SKM-1 (cell line): ENCODE results near the gene CLCC1.
"Not testable (repeated sequence)": the region's sequence is repeated elsewhere in the genome, so short reads cannot be mapped to it uniquely, and the experiment has no call there.

ENCODE experiments used
- DNase-seq: peaks from one replicate; lab custom pipeline; 2025; ENCODE audit not compliant: unreplicated experiment; lab: John Stamatoyannopoulos, UW

Gene CLCC1, protein sequence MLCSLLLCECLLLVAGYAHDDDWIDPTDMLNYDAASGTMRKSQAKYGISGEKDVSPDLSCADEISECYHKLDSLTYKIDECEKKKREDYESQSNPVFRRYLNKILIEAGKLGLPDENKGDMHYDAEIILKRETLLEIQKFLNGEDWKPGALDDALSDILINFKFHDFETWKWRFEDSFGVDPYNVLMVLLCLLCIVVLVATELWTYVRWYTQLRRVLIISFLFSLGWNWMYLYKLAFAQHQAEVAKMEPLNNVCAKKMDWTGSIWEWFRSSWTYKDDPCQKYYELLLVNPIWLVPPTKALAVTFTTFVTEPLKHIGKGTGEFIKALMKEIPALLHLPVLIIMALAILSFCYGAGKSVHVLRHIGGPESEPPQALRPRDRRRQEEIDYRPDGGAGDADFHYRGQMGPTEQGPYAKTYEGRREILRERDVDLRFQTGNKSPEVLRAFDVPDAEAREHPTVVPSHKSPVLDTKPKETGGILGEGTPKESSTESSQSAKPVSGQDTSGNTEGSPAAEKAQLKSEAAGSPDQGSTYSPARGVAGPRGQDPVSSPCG

GRCh38 chr1:108963052-108963686, at the start of gene CLCC1:
CLCC1 (minus strand) TSS chr1:108963484; CDS start chr1:108950437, 13,047 bp downstream.
- peak; percentile 86 for DNase-seq

GRCh38 chr1:109011335-109011734, 48.1 kb upstream of the CLCC1 start:
- no peak for DNase-seq

DNA sequence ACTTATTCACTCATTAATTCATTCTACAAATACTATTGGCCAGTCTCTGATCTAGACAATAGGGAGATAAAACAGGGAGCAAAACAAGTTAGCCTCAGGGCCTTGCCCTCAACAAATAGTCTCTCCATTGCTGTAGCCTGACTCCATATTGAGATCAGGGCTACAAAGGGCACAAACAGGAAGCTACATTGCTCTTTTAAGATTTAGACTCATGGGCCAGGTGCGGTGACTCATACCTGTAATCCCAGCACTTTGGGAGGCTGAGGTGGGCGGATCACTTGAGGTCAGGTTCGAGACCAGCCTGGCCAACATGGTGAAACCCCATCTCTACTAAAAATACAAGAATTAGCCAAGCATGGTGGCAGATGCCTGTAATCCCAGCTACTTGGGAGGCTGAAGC, 33.3 kb upstream of the CLCC1 start:
- not testable (repeated sequence) for DNase-seq

- DNase-seq = no peak
Observed at GRCh38 chr1:108983114-108983513, 19.8 kb upstream of the CLCC1 start.

GRCh38 chr1:108976658-108977057, 13.4 kb upstream of the CLCC1 start:
- DNase-seq = no peak

DNA sequence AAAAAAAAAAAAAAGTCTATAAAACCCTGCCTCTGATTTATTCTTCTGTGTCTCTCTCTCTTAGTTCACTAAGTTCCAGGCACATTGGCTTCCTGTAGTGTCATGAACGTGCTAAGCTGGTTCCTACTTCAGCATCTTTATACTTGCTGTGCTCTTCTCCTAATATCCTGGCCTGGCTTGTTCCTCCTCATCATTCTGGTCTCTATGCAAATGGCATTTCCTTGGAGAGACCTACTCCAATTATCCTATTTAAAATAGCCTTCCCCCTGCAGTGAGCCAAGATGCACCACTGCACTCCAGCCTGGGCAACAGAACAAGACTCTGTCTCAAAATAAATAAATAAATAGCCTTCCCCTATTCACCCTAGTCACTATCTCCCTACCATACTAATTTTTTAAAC, 9.7 kb upstream of the CLCC1 start:
- no peak for DNase-seq

DNA sequence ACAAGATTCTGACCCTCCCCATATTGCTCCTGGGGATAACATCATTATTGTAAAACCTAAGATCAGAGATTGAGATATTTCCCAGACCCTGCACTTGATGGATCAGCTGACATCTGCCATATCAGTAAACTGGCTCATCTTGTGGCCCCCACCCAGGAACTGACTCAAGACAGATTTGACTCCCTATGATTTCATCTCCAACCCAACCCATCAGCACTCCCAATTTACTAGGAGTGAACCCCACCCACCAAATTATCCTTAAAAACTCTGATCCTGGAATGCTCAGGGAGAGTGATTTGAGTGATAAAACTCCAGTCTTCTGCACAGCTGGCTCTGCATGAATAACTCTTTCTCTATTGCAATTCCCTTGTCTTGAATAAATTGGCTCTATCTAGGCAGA, 6.1 kb upstream of the CLCC1 start:
- no peak for DNase-seq

DNA sequence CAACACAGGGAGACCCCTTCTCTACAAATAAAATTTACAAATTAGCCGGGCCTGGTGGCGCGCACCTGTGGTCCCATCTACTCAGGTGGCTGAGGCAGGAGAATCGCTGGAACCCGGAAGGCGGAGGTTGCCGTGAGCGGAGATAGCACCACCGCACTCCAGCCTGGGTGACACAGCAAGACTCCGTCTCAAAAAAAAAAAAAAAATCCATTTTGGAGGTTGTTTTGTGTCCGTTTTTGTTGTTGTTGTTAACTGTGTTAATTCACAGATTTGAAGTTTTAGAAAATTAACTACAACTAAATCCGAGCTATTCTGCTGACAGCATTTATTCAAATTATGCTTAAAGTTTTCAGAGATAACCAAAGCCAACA, 618 bp downstream of the CLCC1 start:
- DNase-seq = no peak

- DNase-seq = no peak
Observed at GRCh38 chr1:108961752-108962486, 1.4 kb downstream of the CLCC1 start.

DNA sequence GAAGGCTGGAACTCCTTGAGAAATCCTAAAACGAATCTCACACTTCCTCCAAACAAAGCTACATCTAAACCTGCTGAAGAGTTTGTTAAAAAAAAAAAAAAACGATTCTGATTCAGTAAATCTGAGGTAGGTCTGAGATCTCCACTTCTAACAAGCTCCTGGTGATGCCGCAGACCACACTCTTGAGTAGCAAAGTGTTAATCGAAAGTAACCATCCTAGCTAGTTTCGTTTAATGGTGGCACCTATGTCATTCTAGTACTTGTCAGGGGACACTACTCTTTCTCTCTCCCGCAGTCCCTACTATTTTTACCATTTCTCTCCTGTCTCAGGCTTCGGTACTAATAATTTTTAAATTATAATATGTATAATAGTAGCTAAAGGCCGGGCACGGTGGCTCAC, 2.1 kb downstream of the CLCC1 start:
- DNase-seq = no peak

DNA sequence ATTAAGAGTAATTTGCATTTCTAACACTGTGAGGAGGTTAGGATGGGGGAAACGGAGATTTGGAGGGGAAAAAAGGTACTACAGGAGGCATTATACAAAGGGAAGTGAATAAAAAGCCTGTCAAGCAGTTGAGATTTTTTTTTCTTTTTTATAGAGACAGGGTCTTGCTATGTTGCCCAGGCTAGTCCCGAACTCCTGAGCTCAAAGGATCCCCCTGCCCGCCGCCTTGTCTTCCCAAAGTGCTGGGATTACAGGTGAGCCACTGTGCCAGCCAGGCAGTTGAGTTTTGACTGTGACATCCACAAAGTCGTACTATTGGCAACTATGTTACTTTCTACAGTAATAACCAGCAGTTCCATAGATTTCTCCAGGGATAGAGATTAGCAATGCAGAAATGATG, 2.6 kb downstream of the CLCC1 start:
- DNase-seq = no peak

DNA sequence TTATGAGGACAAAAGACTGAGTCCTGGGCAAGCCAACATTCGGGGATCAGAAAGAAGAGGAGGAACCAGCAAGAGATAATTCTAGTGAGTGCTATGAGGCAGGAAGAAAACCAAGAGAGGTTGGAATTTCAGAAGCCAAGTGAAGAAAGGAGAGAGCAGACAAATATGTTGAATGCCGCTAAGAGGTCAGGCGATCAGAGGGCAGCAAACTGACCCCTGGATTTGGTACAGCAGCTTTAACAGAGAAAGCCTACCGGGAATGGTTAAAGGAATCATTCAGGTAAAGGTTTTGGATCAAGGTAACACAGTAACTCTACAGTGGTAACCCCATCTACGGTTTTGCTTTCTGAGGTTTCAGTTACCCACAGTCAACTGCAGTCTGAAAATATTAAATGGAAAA, 5.4 kb downstream of the CLCC1 start:
- no peak for DNase-seq

DNA sequence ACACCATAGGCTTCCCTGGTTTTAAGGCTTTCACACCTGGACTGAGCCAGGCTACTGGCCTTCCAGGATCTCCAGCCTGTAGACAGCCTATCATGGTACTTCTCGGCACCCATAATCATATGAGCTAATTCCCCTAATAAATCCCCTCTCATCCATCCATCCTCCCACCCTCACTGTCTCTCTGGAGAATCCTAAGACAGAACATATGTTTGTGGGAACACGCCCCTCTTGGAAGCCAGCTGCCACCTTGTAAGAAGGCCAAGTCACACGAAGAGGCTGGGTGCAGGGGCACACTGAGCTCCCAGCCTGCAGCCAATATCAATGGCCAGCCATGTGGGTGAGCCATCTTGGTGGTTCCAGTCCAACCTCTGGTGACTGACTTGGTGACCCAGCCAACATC, 7.4 kb downstream of the CLCC1 start:
- no peak for DNase-seq

DNA sequence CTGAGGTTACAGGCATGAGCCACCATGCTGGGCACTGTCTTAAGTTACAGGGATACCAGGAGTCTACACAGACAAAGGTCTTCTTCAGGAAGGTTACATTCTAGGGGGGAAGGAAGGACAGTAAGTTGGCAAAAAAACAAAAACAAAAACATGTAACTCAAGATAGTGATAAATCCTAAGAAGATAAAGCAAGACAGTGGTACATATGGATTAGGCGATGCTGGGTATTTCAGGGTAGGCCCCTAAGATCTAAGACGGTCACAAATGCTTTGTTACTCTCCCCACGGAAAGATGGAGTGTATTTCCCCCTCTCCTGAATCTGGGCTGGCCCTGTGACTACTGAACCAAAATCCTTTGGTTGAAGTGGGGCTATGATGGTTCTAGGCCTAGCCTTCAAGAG, 8.2 kb downstream of the CLCC1 start:
- DNase-seq = no peak

- DNase-seq = no peak
Observed at GRCh38 chr1:108953452-108953851, 9.8 kb downstream of the CLCC1 start.

GRCh38 chr1:108951242-108951641, 12.0 kb downstream of the CLCC1 start:
- no peak for DNase-seq

GRCh38 chr1:108949044-108949443, 14.2 kb downstream of the CLCC1 start:
- no peak for DNase-seq

DNA sequence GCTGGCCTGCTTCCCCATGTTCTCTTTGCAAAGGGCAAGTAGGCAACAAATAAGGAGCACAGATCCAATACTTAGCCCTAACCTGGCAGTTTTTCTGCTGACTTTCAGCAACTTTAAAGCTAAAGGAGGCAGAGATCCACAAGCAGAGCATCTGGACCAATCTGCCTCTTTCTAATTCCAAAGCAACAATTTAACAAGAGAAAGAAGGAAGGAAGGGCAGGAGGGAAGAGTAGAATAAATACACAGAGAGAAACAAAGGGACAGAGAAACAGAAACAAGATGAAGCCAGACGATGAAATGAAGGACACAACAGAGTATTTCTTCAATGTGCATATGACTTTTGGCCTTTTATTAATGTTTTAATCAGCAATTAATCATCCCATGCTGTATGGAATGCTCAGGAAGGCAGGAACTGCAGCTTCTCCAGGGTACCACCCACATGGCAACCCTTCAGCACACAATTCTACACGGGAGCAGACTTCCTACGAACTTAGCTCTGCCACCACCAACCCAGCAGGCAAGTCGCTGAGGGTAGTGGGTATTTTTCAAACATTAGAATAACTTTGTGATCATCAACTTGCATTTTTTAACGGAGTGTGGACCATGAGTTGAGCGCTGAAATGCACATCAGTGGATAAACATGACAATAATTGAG, 15.3 kb downstream of the CLCC1 start:
- no peak for DNase-seq

- no peak for DNase-seq
Observed at GRCh38 chr1:108936170-108936569, 27.1 kb downstream of the CLCC1 start.

- no peak for DNase-seq
Observed at GRCh38 chr1:108933944-108934343, 29.3 kb downstream of the CLCC1 start.

GRCh38 chr1:108927565-108927964, 35.7 kb downstream of the CLCC1 start:
- not testable (repeated sequence) for DNase-seq
